Measurements from ENCODE around the gene NAB1.

Gene NAB1

GRCh38 chr2:190646780-190647522 lies 1.9 kb upstream of the NAB1 start:
- TF ChIP-seq ZFX (IDR thresholded peaks at IDR 0.05; ENCODE audit: borderline replicate concordance) (no peak), CTCF (IDR thresholded peaks at IDR 0.05) (no peak)
- H3K27ac ChIP-seq, result peak overlapping the region; percentile 80

GRCh38 chr2:190648289-190649034 lies 421 bp upstream of the NAB1 start:
- TF ChIP-seq CTCF (IDR thresholded peaks at IDR 0.05) (no peak), ZFX (IDR thresholded peaks at IDR 0.05; ENCODE audit: borderline replicate concordance) (no peak)
- peak overlapping the region; percentile 80 for H3K27ac ChIP-seq

GRCh38 chr2:190649798-190650390 lies 1.0 kb downstream of the NAB1 start:
- TF ChIP-seq ZFX (IDR thresholded peaks at IDR 0.05; ENCODE audit: borderline replicate concordance) (no peak), CTCF (IDR thresholded peaks at IDR 0.05) (no peak)
- peak overlapping the region; percentile 80 for H3K27ac ChIP-seq

DNA sequence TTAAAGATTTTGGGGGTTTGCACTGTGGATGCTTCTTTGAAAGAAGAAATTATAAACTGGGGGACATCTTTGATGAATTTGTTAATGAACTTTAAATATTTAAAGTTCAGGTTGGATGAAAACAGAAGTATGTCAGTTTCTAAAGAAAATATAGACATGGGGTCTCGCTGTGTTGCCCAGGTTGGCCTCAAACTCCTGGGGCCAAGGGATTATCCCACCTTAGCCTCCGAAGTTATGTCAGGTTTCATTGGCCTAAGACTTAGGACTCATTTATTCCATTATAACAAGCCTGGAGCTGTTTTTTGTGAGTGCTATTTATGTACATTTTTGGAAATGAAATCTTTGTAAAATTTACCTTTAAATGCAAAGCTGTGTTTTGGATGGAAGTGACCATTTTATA lies 2.5 kb downstream of the NAB1 start:
- no peak overlapping the region for H3K27ac ChIP-seq
- TF ChIP-seq CTCF (IDR thresholded peaks at IDR 0.05) (no peak), ZFX (IDR thresholded peaks at IDR 0.05; ENCODE audit: borderline replicate concordance) (no peak)

GRCh38 chr2:190653231-190653630 lies 4.3 kb downstream of the NAB1 start:
- no peak overlapping the region for H3K27ac ChIP-seq
- no peak for TF ChIP-seq CTCF (IDR thresholded peaks at IDR 0.05)
- no peak for TF ChIP-seq ZFX (IDR thresholded peaks at IDR 0.05; ENCODE audit: borderline replicate concordance)

DNA sequence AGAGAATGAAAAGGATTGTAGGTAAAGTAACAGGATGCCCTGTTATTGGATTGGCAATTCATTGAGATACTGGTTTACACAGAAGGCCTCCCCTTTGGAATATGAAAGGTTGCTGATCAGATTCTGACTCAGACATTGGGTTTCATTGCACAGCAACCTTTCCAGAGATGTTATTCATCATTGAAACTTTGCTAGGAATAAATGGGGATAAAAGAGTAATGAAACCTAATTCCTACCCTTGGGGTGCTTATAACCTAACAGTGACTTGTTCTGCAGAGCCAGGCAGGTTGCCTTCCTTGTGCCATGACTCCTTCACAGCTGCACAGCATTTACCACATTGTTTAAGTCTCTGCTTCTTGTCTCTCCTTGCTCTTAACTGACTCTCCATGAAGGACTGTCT lies 5.0 kb downstream of the NAB1 start:
- TF ChIP-seq ZFX (IDR thresholded peaks at IDR 0.05; ENCODE audit: borderline replicate concordance), result no peak
- no peak for TF ChIP-seq CTCF (IDR thresholded peaks at IDR 0.05)
- H3K27ac ChIP-seq, result no peak overlapping the region

GRCh38 chr2:190655113-190655512 lies 6.2 kb downstream of the NAB1 start:
- no peak overlapping the region for H3K27ac ChIP-seq
- TF ChIP-seq CTCF (IDR thresholded peaks at IDR 0.05) (no peak), ZFX (IDR thresholded peaks at IDR 0.05; ENCODE audit: borderline replicate concordance) (no peak)

Data from 22Rv1 (cell line).